BJ (cell line): ENCODE data around the gene ZW10. TPM values are rescaled to one million over a fixed set of nuclear protein-coding genes. Genes with fewer than 3 reads are reported as not detected.
A peak's percentile ranks its signal among the peaks of the same experiment; 100 is the strongest.

Experiments used
- CTCF ChIA-PET: fragments of 350-600 bp; formaldehyde crosslinking; extraction: SDS; loops from one replicate; lab custom pipeline; 2021; ENCODE audit warnings: antibody characterized with exemption, inconsistent platforms; lab: Yijun Ruan, JAX
- POLR2A ChIA-PET: fragments of 300-600 bp; sonication (Branson Sonifier 250); formaldehyde crosslinking; extraction: SDS; loops from one replicate; lab custom pipeline; 2021; ENCODE audit warnings: antibody characterized with exemption; lab: Charles Lee
- DNase-seq: peaks from one replicate; pipeline ENCODE4 v3.0.0-alpha.2; 2011; ENCODE audit warnings: low read depth
- H3K27me3 ChIP-seq: 2 replicates; pipeline ENCODE4 v1.6.0; 2011; ENCODE audit warnings: low read length; ENCODE audit not compliant: control insufficient read depth, insufficient read depth
- H3K36me3 ChIP-seq: 2 replicates; pipeline ENCODE4 v1.5.1; 2011; ENCODE audit warnings: low read length; ENCODE audit not compliant: control insufficient read depth, insufficient read depth
- H3K4me3 ChIP-seq: 2 replicates; pipeline ENCODE4 v1.5.1; 2011; ENCODE audit warnings: low read depth, mild to moderate bottlenecking, control low read depth, low read length
- polyA plus RNA-seq: library from polyadenylated mRNA; depleted of rRNA; stranded (reverse); fragments of >200 nt; gene quantifications from 2 replicates; pipeline ENCODE4 v1.2.3, GENCODE V29; 2011
- TF ChIP-seq, protein P1 (sequence below): IDR thresholded peaks from 2 replicates; pipeline ENCODE4 v1.5.1; 2011; ENCODE audit warnings: low read depth, mild to moderate bottlenecking, control low read depth, inconsistent platforms, low read length, moderate library complexity; ENCODE audit not compliant: insufficient read depth

Gene ZW10
- polyA plus RNA-seq, 1 experiment = 6.3 TPM

DNA sequence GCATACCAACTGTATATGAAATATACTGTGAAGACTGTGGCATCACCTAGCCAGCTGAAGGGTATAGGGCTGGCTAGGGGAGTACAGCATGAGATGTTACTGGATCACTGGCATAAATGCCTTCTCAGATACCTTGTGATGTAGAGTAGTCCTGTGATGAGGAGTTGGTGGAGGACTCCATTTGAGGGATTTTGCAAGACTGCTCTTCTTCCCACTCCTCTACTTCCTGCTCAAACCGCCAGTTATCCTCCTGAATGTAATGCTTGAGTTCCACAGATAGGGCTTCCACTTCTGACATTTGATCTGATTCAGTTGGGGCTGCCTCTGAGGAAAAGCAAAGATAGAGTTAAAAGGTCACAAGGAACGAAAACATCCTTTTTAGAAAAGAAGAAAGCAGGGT lies 35.4 kb upstream of the ZW10 start:
- no peaks in the 10 kb centered on the region for H3K27me3 ChIP-seq
- DNase-seq = no peak
- CTCF ChIA-PET = no interaction called here
- TF ChIP-seq, protein P1, sequence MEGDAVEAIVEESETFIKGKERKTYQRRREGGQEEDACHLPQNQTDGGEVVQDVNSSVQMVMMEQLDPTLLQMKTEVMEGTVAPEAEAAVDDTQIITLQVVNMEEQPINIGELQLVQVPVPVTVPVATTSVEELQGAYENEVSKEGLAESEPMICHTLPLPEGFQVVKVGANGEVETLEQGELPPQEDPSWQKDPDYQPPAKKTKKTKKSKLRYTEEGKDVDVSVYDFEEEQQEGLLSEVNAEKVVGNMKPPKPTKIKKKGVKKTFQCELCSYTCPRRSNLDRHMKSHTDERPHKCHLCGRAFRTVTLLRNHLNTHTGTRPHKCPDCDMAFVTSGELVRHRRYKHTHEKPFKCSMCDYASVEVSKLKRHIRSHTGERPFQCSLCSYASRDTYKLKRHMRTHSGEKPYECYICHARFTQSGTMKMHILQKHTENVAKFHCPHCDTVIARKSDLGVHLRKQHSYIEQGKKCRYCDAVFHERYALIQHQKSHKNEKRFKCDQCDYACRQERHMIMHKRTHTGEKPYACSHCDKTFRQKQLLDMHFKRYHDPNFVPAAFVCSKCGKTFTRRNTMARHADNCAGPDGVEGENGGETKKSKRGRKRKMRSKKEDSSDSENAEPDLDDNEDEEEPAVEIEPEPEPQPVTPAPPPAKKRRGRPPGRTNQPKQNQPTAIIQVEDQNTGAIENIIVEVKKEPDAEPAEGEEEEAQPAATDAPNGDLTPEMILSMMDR = no peak
- H3K36me3 ChIP-seq = peaks cover 1% of the 10 kb centered on the region
- POLR2A ChIA-PET = no interaction called here
- H3K4me3 ChIP-seq = no peak overlapping the region

DNA sequence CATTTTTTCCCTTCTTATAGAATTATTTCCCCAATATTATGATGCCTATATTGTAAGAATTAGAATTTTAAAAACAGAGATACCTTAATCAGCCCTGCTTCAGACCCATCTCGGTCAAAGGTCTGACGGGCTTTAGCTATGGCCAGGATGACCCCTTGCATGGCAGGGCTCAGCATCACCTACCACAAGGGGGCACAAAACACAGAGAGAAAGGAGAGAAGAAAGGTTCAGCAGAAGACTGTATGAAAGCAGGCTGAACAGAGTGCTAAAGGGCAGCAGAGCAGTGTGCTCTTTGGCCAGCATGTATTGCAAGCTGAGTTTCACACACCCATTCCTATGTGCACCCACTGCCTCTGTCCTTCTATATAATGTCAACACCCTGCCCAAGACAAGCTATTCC lies 32.9 kb upstream of the ZW10 start:
- no peaks in the 10 kb centered on the region for H3K27me3 ChIP-seq
- H3K4me3 ChIP-seq = no peak overlapping the region
- no peak for DNase-seq
- H3K36me3 ChIP-seq = peaks cover 5% of the 10 kb centered on the region
- ChIA-PET POLR2A (no interaction called here), CTCF (interaction anchor here (0.7 to 3.4 kb wide), 9 partner anchors 9 to 491 kb away, joined by 3 to 26 read pairs (median 3); no protein-coding TSS in a partner anchor)
- TF ChIP-seq, protein P1 = peak; percentile 42

DNA sequence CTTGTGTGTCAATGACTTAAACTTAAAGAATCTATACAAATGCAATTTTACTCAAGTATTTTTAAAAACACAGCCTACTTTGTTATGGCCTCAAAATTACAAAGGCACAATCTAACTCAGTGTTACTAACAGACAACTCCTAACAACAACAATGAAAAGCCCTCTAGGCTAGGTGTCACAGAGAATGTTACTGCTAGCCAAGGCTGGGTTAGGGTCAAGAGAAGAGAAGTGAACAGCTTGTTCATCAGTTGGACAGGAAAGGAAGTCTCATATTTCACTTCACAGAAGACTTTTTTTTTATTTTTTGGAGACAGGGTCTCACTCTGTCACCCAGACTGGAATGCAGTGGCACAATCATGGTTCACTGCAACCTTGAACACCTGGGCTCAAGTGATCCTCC lies 32.1 kb upstream of the ZW10 start:
- no peak for DNase-seq
- H3K27me3 ChIP-seq = no peaks in the 10 kb centered on the region
- ChIA-PET CTCF (interaction anchor here (0.6 to 3.4 kb wide), 12 partner anchors 9 to 516 kb away, joined by 3 to 26 read pairs (median 3); partner anchors contain the start of gene ZW10), POLR2A (no interaction called here)
- TF ChIP-seq, protein P1 = no peak
- H3K36me3 ChIP-seq = peaks cover 5% of the 10 kb centered on the region
- H3K4me3 ChIP-seq = no peak overlapping the region

DNA sequence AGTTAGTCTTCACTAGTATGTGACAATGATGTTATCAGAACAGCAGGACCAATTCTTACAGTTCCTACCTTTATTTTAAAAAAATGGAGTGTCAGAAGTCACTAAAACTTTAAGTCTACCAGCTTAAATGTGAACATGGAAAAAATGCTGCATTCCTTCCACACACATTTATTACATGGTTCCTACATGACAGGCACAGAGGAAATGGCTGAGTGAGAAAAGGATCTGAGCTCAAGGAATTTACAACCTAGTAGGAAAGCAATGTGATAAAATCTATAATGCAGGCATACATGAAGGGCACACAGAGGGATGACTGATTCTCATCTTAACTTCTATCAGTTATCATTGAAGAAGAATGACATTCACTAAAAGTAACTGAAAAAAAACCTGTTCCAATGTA lies 29.1 kb upstream of the ZW10 start:
- Histone ChIP-seq H3K27me3 (no peaks in the 10 kb centered on the region), H3K4me3 (no peak overlapping the region), H3K36me3 (peaks cover 7% of the 10 kb centered on the region)
- no peak for DNase-seq
- TF ChIP-seq, protein P1 = no peak
- CTCF ChIA-PET = interaction anchor here (1.4 kb wide), 2 partner anchors 461 to 515 kb away, joined by 3 read pairs; no protein-coding TSS in a partner anchor
- POLR2A ChIA-PET = interaction anchor here (0.6 kb wide), 1 partner anchor 8 kb away, joined by 10 read pairs; no protein-coding TSS in a partner anchor

DNA sequence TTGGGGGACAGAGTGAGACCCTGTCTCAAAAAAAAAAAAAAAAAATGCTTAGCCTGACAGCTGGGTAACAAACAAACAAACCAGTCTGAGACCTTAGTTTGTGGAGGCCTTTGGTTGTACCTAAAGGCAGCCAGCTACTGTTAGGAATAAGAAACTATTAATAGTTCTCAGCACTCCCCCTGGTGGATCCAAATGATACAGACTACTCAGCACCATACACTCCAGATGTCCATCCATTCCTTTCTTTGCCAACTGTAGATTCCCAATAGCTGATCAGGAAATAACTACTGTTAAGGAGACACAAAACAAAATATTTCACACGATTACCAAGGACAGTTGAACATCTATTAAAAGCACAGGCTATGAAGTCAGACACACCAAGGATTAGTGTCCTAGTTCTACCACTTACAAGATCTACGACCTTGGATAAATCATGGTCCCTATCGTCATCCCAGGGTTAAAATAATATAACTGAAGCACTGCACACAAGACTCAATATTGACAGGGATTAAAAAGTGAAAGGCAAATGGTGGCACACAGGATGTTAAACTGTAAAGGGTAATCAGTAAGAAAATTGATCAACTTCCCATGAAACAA lies 23.3 kb upstream of the ZW10 start:
- POLR2A ChIA-PET = no interaction called here
- TF ChIP-seq, protein P1 = peak; percentile 78
- CTCF ChIA-PET = interaction anchor here (0.5 to 4.7 kb wide), 18 partner anchors 9 to 1780 kb away, joined by 3 to 26 read pairs (median 4); partner anchors contain the start of gene ZW10
- no peak for DNase-seq
- Histone ChIP-seq H3K27me3 (no peaks in the 10 kb centered on the region), H3K36me3 (peaks cover 2% of the 10 kb centered on the region), H3K4me3 (no peak overlapping the region)
